ENCODE results near the gene DST. TPM values are rescaled to one million over a fixed set of nuclear protein-coding genes. Genes with fewer than 3 reads are reported as not detected.

The DST gene
- total RNA-seq, 1 experiment from 2014 or later = 144 TPM

DNA sequence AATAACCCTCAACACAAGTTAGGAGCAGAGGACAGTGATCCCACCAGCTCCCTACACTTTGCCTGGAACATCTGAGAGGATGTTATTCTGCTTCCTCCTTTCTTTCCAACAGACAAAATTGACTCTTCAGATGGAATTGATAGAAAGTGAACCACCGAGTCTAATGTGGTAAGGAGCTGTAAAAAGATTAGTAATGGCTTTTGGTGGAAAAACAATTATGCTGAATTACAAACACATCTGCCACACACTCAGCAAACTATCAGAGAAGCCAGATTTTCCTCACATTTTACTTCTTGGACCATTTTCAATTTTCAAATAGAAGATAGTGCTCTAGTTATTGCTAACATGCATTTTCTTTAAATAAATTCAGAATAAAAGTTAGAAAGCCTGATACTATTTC is 223.5 kb downstream of the DST start:
- POLR2A ChIA-PET = no interaction called here

DNA sequence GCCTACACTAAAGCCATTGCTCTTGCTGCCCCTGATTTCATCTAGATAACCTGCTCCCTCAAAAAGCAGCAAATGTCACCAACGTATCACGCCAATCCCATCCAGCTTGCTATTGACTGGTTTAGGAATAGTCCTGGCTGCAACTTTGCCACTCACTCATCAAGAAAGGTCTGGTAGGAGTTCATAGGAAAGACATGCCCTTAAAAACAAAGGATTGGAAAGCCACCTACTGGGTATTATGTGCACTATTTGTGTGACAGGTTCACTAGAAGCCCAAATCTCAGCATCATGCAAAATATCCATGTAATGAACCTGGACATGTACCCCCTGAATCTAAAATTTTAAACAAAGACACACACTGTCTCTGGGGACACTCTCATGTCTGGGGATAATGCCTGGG is 224.9 kb downstream of the DST start:
- Histone ChIP-seq H3K27me3 (ENCODE audit: insufficient read depth, low read length) (no peaks in the 10 kb centered on the region), H2AFZ (ENCODE audit: low read depth, low read length, poor library complexity, severe bottlenecking) (no peak overlapping the region), H3K4me1 (ENCODE audit: control insufficient read depth in 1 of 2, insufficient read depth in 2 of 2, low read length in 2 of 2) (no peaks in the 10 kb centered on the region), H3K4me2 (ENCODE audit: low read length) (no peak overlapping the region), H3K27ac (ENCODE audit: low read depth, low read length) (no peak overlapping the region), H3K79me2 (ENCODE audit: insufficient read depth, low read length) (no peaks in the 10 kb centered on the region), H3K4me3 (replicated peaks in 1 of 2; ENCODE audit: low read depth in 1 of 2, low read length in 2 of 2) (no peak overlapping the region), H3K9me3 (ENCODE audit: control insufficient read depth in 1 of 2, insufficient read depth in 1 of 2, low read depth in 1 of 2, low read length in 2 of 2) (no peaks in the 10 kb centered on the region), H3K36me3 (ENCODE audit: control insufficient read depth in 1 of 2, insufficient read depth in 2 of 2, low read length in 2 of 2) (no peaks in the 10 kb centered on the region), H4K20me1 (ENCODE audit: insufficient read depth) (no peaks in the 10 kb centered on the region), H3K9me2 (ENCODE audit: insufficient read depth) (no peaks in the 10 kb centered on the region), H3K9ac (ENCODE audit: low read length) (no peak overlapping the region)
- BruUV-seq (replicated peaks) = no TSS peak
- RAD21 ChIA-PET (ENCODE audit: low non-redundant PET in 1 of 2, low total read pairs in 2 of 2, uncharacterized antibody in 2 of 2, unreplicated experiment in 2 of 2) = no interaction called here
- ATAC-seq (no peak), DNase-seq (ENCODE audit: low read depth, low spot score) (no peak)
- no peak for TF ChIP-seq JUND (IDR thresholded peaks at IDR 0.05)
- 0 out of 2 replicates have a peak, but pooled peaks have one; percentile 11 for TF ChIP-seq RAD21 (IDR thresholded peaks at IDR 0.05; ENCODE audit: low read depth)
- POLR2A ChIA-PET = no interaction called here
- CTCF ChIA-PET = no interaction called here
- intact Hi-C loops (cut with micrococcal nuclease) = no loop called here

More for the DNA sequence above, 223.5 kb downstream of the DST start:
- Histone ChIP-seq H4K20me1 (ENCODE audit: insufficient read depth) (no peaks in the 10 kb centered on the region), H3K4me3 (replicated peaks in 1 of 2; ENCODE audit: low read depth in 1 of 2, low read length in 2 of 2) (no peak overlapping the region), H3K79me2 (ENCODE audit: insufficient read depth, low read length) (no peaks in the 10 kb centered on the region), H3K27ac (ENCODE audit: low read depth, low read length) (no peak overlapping the region), H3K9ac (ENCODE audit: low read length) (no peak overlapping the region), H3K9me2 (ENCODE audit: insufficient read depth) (no peaks in the 10 kb centered on the region), H3K36me3 (ENCODE audit: control insufficient read depth in 1 of 2, insufficient read depth in 2 of 2, low read length in 2 of 2) (no peaks in the 10 kb centered on the region), H2AFZ (ENCODE audit: low read depth, low read length, poor library complexity, severe bottlenecking) (no peak overlapping the region), H3K9me3 (ENCODE audit: control insufficient read depth in 1 of 2, insufficient read depth in 1 of 2, low read depth in 1 of 2, low read length in 2 of 2) (no peaks in the 10 kb centered on the region), H3K4me1 (ENCODE audit: control insufficient read depth in 1 of 2, insufficient read depth in 2 of 2, low read length in 2 of 2) (no peaks in the 10 kb centered on the region), H3K27me3 (ENCODE audit: insufficient read depth, low read length) (no peaks in the 10 kb centered on the region), H3K4me2 (ENCODE audit: low read length) (no peak overlapping the region)
- ChIA-PET RAD21 (ENCODE audit: low non-redundant PET in 1 of 2, low total read pairs in 2 of 2, uncharacterized antibody in 2 of 2, unreplicated experiment in 2 of 2) (no interaction called here), CTCF (no interaction called here)
- no peak for ATAC-seq
- no TSS peak for BruUV-seq (replicated peaks)
- intact Hi-C loops (cut with micrococcal nuclease) = no loop called here
- TF ChIP-seq SIN3A (IDR thresholded peaks at IDR 0.05; ENCODE audit: low read depth) (no peak), FOSL1 (IDR thresholded peaks at IDR 0.05; ENCODE audit: low read depth) (no peak), ELF1 (IDR thresholded peaks at IDR 0.05; ENCODE audit: borderline replicate concordance, low read depth) (no peak), JUND (IDR thresholded peaks at IDR 0.05) (no peak)
- DNase-seq (ENCODE audit: low read depth, low spot score) = no peak

DNA sequence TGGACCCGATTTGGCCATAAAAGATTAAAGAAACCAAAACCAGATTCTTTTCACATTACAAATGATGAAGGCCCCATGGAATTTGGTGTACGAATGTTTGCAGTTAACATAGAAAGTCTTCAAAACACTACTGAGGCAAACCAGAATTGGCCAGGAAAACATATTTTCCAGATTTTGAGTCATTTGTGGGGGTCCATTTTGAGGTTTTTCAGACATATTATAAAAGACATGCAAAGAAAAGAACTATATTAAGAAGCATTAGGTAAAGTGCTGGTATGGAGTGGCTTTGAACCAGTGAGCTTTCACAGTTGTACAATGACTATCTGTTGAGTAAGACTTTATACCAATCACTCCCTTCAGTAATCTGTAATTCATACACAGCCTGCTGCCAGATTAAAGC is 226.4 kb downstream of the DST start:
- Histone ChIP-seq H3K27me3 (ENCODE audit: insufficient read depth, low read length) (no peaks in the 10 kb centered on the region), H3K9ac (ENCODE audit: low read length) (no peak overlapping the region), H4K20me1 (ENCODE audit: insufficient read depth) (no peaks in the 10 kb centered on the region), H3K27ac (ENCODE audit: low read depth, low read length) (no peak overlapping the region), H3K9me2 (ENCODE audit: insufficient read depth) (no peaks in the 10 kb centered on the region), H3K36me3 (ENCODE audit: control insufficient read depth in 1 of 2, insufficient read depth in 2 of 2, low read length in 2 of 2) (no peaks in the 10 kb centered on the region), H3K9me3 (ENCODE audit: control insufficient read depth in 1 of 2, insufficient read depth in 1 of 2, low read depth in 1 of 2, low read length in 2 of 2) (no peaks in the 10 kb centered on the region), H2AFZ (ENCODE audit: low read depth, low read length, poor library complexity, severe bottlenecking) (no peak overlapping the region), H3K4me1 (ENCODE audit: control insufficient read depth in 1 of 2, insufficient read depth in 2 of 2, low read length in 2 of 2) (no peaks in the 10 kb centered on the region), H3K4me2 (ENCODE audit: low read length) (no peak overlapping the region), H3K4me3 (replicated peaks in 1 of 2; ENCODE audit: low read depth in 1 of 2, low read length in 2 of 2) (no peak overlapping the region), H3K79me2 (ENCODE audit: insufficient read depth, low read length) (no peaks in the 10 kb centered on the region)
- ChIA-PET POLR2A (no interaction called here), CTCF (no interaction called here), RAD21 (ENCODE audit: low non-redundant PET in 1 of 2, low total read pairs in 2 of 2, uncharacterized antibody in 2 of 2, unreplicated experiment in 2 of 2) (no interaction called here)
- no peak for DNase-seq (ENCODE audit: low read depth, low spot score)
- no TSS peak for BruUV-seq (replicated peaks)
- intact Hi-C loops (cut with micrococcal nuclease) = no loop called here
- ATAC-seq = no peak
- TF ChIP-seq, protein P1, sequence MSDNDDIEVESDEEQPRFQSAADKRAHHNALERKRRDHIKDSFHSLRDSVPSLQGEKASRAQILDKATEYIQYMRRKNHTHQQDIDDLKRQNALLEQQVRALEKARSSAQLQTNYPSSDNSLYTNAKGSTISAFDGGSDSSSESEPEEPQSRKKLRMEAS (IDR thresholded peaks at IDR 0.05) = no peak
- TF ChIP-seq, protein P2, sequence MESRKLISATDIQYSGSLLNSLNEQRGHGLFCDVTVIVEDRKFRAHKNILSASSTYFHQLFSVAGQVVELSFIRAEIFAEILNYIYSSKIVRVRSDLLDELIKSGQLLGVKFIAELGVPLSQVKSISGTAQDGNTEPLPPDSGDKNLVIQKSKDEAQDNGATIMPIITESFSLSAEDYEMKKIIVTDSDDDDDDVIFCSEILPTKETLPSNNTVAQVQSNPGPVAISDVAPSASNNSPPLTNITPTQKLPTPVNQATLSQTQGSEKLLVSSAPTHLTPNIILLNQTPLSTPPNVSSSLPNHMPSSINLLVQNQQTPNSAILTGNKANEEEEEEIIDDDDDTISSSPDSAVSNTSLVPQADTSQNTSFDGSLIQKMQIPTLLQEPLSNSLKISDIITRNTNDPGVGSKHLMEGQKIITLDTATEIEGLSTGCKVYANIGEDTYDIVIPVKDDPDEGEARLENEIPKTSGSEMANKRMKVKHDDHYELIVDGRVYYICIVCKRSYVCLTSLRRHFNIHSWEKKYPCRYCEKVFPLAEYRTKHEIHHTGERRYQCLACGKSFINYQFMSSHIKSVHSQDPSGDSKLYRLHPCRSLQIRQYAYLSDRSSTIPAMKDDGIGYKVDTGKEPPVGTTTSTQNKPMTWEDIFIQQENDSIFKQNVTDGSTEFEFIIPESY (IDR thresholded peaks at IDR 0.05; ENCODE audit: extremely low read depth, insufficient replicate concordance, low read length) = no peak
- TF ChIP-seq ZFX (IDR thresholded peaks at IDR 0.05) (no peak), EGR1 (IDR thresholded peaks at IDR 0.05; ENCODE audit: low read depth) (no peak), JUND (IDR thresholded peaks at IDR 0.05) (no peak), TCF7L2 (IDR thresholded peaks at IDR 0.05; ENCODE audit: borderline replicate concordance, extremely low read depth, insufficient read depth, insufficient read length) (no peak), ELF1 (IDR thresholded peaks at IDR 0.05; ENCODE audit: borderline replicate concordance, low read depth) (no peak), SRF (IDR thresholded peaks at IDR 0.05; ENCODE audit: low read depth) (no peak), FOSL1 (IDR thresholded peaks at IDR 0.05; ENCODE audit: low read depth) (no peak), SIN3A (IDR thresholded peaks at IDR 0.05; ENCODE audit: low read depth) (no peak)
- TF ChIP-seq, protein P3, sequence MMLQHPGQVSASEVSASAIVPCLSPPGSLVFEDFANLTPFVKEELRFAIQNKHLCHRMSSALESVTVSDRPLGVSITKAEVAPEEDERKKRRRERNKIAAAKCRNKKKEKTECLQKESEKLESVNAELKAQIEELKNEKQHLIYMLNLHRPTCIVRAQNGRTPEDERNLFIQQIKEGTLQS (IDR thresholded peaks at IDR 0.05) = no peak
